Right lobe of liver (tissue), 6 donors: ENCODE results near the gene CEP43. TPM values are rescaled to one million over a fixed set of nuclear protein-coding genes. Genes with fewer than 3 reads are reported as not detected.
"Not testable (repeated sequence)": the region's sequence is repeated elsewhere in the genome, so short reads cannot be mapped to it uniquely, and the experiment has no call there.

Experiments
- ATAC-seq, 4 donors: fragments of 200-7000 bp; cut with Tn5 transposase; one replicate each; pipeline ENCODE4 v1.9.1; 2020; ENCODE audit warnings: mild to moderate bottlenecking in 4 of 4, moderate library complexity in 4 of 4
- DNase-seq, 3 donors: peaks; one replicate each; pipeline ENCODE4 v3.0.0-alpha.2; 2020
- H3K27ac ChIP-seq, 3 donors: fragments of 200-600 bp; one replicate each; pipeline ENCODE4 v1.8.0; 2022
- H3K27me3 ChIP-seq, 2 donors: fragments of 200-600 bp; one replicate each; pipeline ENCODE4 v1.8.0; 2022
- H3K36me3 ChIP-seq, 4 donors: fragments of 200-600 bp; sonication (generic) in 1 of 4; one replicate each; pipeline versions ENCODE4 v1.5.1 to v1.8.0; 2017 to 2022; ENCODE audit warnings: control low read depth in 1 of 4
- H3K4me1 ChIP-seq, 4 donors: fragments of 200-600 bp; sonication (generic) in 1 of 4; one replicate each; pipeline versions ENCODE4 v1.5.1 to v1.8.0; 2017 to 2022; ENCODE audit warnings: control low read depth in 1 of 4
- H3K4me3 ChIP-seq, 3 donors: fragments of 200-600 bp; one replicate each; pipeline ENCODE4 v1.8.0; 2022
- H3K9me3 ChIP-seq, 4 donors: fragments of 200-600 bp; sonication (generic) in 1 of 4; one replicate each; pipeline versions ENCODE4 v1.5.1 to v1.8.0; 2017 to 2022; ENCODE audit warnings: control low read depth in 1 of 4
- CTCF ChIP-seq, 4 donors: fragments of 200-600 bp in 3 of 4; fragments of 450-650 bp in 1 of 4; IDR thresholded peaks; one replicate each; pipeline versions ENCODE4 v1.5.1 to v1.8.0; 2016 to 2022; ENCODE audit warnings: antibody characterized with exemption in 4 of 4, mild to moderate bottlenecking in 2 of 4
- POLR2A ChIP-seq: fragments of 450-650 bp; IDR thresholded peaks from one replicate; pipeline ENCODE4 v1.6.1; 2017; ENCODE audit warnings: antibody characterized with exemption, mild to moderate bottlenecking
- WGBS: methylation state at CpG from one replicate; pipeline ENCODE4 v1.1.6; 2018; ENCODE audit warnings: low coverage, low lambda C conversion rate; ENCODE audit not compliant: insufficient coverage; ENCODE audit errors: missing lambda C conversion rate; 5-methylcytosine and 5-hydroxymethylcytosine counted together
- intact Hi-C, 2 donors: fragments of 100-400 bp; cut with DNase I; formaldehyde crosslinking; loops; one replicate each; pipeline versions ENCODE4 v1.11.2 to v1.14.1; 2022
- long read RNA-seq: library from polyadenylated mRNA; unstranded; transcript quantifications from one replicate; pipeline ENCODE4 v2.0.0, GENCODE V29; 2019
- total RNA-seq, 6 experiments: library from RNA; depleted of rRNA in 2 of 6; stranded (reverse); fragments of >200 nt in 2 of 6; fragmentation: NEBNext Ultra II Directional in 3 of 6; extraction: Animal tissue kit (Norgen Biotek cat#: 25700) in 3 of 6; gene quantifications; one replicate each; pipeline versions ENCODE4 v1.1.0 to v1.2.4, GENCODE V29; 2016 to 2023
- donor health status: DM: no; HTN: yes; CAD: no.
- donor health status: DM: no; HTN: no; CAD: no.
- donor health status: DM: no; HTN: no; CAD: no.
- donor health status: DM: no; HTN: yes; CAD: no.
- donor health status: DM: no; HTN: yes; CAD: no.

Gene CEP43
- 10 to 100 TPM; 11.7 to 23.5 (median 19.7) TPM for total RNA-seq
- long read RNA-seq, partial matches to known transcripts: 1 of 5 reads
- long read RNA-seq, other reads (novel, unspliced or antisense): 3 of 5 reads

GRCh38 chr6:166999145-166999883, at the start of gene CEP43:
Gene CEP43, plus strand, starts transcription at chr6:166999397. Its CDS starts 16 bp downstream, at chr6:166999413.
- intact Hi-C loops: no loop called here
- peak within 1 kb of the TSS; percentile 69 to 86 (median 78) for H3K27ac ChIP-seq
- H3K27me3 ChIP-seq: no peaks in the 10 kb centered on the region

GRCh38 chr6:166949528-166950442, 49.4 kb upstream of the CEP43 start:
- WGBS: 67% methylated on average over 5 of the region's 9 CpGs
- DNase-seq: no peak
- H3K36me3 ChIP-seq: peaks cover 0 to 13% (median under 1%) of the 10 kb centered on the region in 4 donors

More at GRCh38 chr6:166999145-166999883, at the start of gene CEP43:
- H3K4me1 ChIP-seq: peaks cover 0 to 47% (median 17%) of the 10 kb centered on the region in 4 donors
- 0% methylated on average over 10 of the region's 93 CpGs for WGBS
- H3K9me3 ChIP-seq: no peaks in the 10 kb centered on the region
- peak; percentile 40 for TF ChIP-seq POLR2A
- peak in 2 of 4 donors; percentile 23 to 35 for TF ChIP-seq CTCF (IDR thresholded peaks at IDR 0.05)
- peak; percentile 93 to 97 (median 93) for ATAC-seq
- H3K36me3 ChIP-seq: no peaks in the 10 kb centered on the region
- peak within 1 kb of the TSS; percentile 98 to 99 (median 99) for H3K4me3 ChIP-seq
- DNase-seq: peak; percentile 96 to 98 (median 96)

GRCh38 chr6:166950443-166950821, 48.8 kb upstream of the CEP43 start:
- Histone ChIP-seq H3K4me1 (peaks cover 0 to 1% (median 0%) of the 10 kb centered on the region in 4 donors), H3K27me3 (no peaks in the 10 kb centered on the region), H3K36me3 (peaks cover 0 to 13% (median under 1%) of the 10 kb centered on the region in 4 donors), H3K4me3 (no peak overlapping the region), H3K9me3 (no peaks in the 10 kb centered on the region), H3K27ac (peak overlapping the region in 2 of 3 donors; percentile 21 to 41)
- DNase-seq (no peak), ATAC-seq (peak; percentile 54 to 62 (median 56))
- TF ChIP-seq CTCF (IDR thresholded peaks at IDR 0.05) (no peak), POLR2A (no peak)
- 40% methylated on average over 1 of the region's 10 CpGs for WGBS
- intact Hi-C loops: no loop called here

More at GRCh38 chr6:166949528-166950442, 49.4 kb upstream of the CEP43 start:
- no peaks in the 10 kb centered on the region for H3K4me1 ChIP-seq
- peak in 1 of 4 donors; percentile 26 for ATAC-seq
- H3K4me3 ChIP-seq: no peak overlapping the region
- no peaks in the 10 kb centered on the region for H3K9me3 ChIP-seq
- no peak for TF ChIP-seq CTCF (IDR thresholded peaks at IDR 0.05)
- no peak for TF ChIP-seq POLR2A
- H3K27me3 ChIP-seq: no peaks in the 10 kb centered on the region
- intact Hi-C loops: no loop called here
- H3K27ac ChIP-seq: peak overlapping the region in 1 of 3 donors; percentile 41

GRCh38 chr6:166950892-166951669, 48.1 kb upstream of the CEP43 start:
- H3K9me3 ChIP-seq, H3K4me3 ChIP-seq, H3K27me3 ChIP-seq, intact Hi-C loops, H3K36me3 ChIP-seq, H3K4me1 ChIP-seq: not testable (repeated sequence)
- ATAC-seq (peak; percentile 48 to 58 (median 54)), DNase-seq (peak; percentile 73 to 77 (median 74))
- 63% methylated on average over 14 of the region's 17 CpGs for WGBS
- peak overlapping the region in 2 of 3 donors; percentile 21 to 41 for H3K27ac ChIP-seq
- TF ChIP-seq CTCF (IDR thresholded peaks at IDR 0.05): peak; percentile 49 to 77 (median 66)
